Germinal center (tissue), 1 donor: ENCODE results near the gene MINDY3.
"Not testable (repeated sequence)": the region's sequence is repeated elsewhere in the genome, so short reads cannot be mapped to it uniquely, and the experiment has no call there.

Experiments used
- DNase-seq: peaks from one replicate; pipeline ENCODE4 v3.0.0; 2012; ENCODE audit warnings: mixed read lengths, low spot score

MINDY3 gene

GRCh38 chr10:15859906-15860691 is at the start of gene MINDY3:
Gene MINDY3, minus strand, starts transcription at chr10:15860507. Its CDS starts 208 bp downstream, at chr10:15860299.
- peak; percentile 83 for DNase-seq

- DNase-seq, result no peak
Measured at GRCh38 chr10:15901889-15902288, 41.6 kb upstream of the MINDY3 start.

DNA sequence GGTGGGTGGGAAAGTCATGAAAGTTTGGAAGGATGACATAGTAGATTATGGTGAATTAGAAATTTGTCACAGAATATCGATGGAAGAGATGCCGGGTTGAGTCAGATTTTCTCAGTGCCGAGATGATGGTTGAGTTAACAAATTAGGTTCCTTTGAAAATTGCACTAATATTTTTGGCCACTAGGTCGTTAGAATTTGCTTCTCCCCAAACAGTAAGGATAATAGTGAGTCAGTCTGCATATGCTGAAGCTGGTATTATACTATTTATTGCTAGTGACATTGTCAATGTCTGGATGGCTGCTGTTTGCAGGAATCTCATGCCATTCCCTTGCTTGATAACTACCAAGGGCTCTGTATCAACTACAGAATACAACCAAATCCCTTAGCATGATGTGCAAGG is 37.7 kb upstream of the MINDY3 start:
- peak; percentile 7 for DNase-seq

GRCh38 chr10:15897287-15897686 is 37.0 kb upstream of the MINDY3 start:
- no peak for DNase-seq

GRCh38 chr10:15896654-15897053 is 36.3 kb upstream of the MINDY3 start:
- no peak for DNase-seq

- DNase-seq, result no peak
Measured at GRCh38 chr10:15884447-15884846, 24.1 kb upstream of the MINDY3 start.

DNA sequence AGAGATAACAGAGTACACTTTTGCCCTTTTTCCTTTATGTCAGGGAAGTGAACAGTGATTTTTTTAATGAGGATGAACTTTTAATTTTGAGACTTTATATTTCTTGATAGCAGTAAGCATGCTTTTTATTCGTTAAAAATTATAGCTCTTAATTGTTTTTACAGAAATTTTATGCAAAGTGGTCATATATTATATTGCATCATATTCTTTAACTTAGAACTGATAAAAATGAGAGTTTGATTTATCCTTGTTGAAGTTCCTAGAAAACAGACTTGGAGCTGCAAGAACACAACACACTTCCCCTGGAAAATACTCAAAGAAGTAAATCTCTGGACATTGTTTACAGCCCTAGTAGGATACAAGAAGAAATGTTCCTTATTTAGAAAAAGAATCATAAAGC is 21.2 kb upstream of the MINDY3 start:
- no peak for DNase-seq

GRCh38 chr10:15879663-15880062 is 19.4 kb upstream of the MINDY3 start:
- no peak for DNase-seq

DNA sequence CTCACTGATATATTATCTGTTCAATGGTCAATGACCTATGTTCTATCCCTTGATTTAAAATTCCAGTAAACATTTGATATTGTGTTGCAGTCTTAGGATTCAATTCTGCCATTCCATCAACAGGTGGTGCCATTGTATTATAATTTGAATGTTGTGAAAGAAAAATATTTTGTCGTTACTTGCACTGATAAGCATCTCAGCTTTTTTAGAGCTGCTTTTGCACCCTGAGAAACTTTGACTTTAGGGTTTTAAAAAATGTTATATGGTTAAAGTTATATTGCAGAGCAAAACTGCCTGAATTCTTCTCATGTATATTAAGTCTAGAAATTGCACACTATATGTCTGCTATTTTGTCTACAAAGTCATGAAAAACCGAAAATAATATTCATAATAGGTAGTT is 18.8 kb upstream of the MINDY3 start:
- peak; percentile 11 for DNase-seq

DNA sequence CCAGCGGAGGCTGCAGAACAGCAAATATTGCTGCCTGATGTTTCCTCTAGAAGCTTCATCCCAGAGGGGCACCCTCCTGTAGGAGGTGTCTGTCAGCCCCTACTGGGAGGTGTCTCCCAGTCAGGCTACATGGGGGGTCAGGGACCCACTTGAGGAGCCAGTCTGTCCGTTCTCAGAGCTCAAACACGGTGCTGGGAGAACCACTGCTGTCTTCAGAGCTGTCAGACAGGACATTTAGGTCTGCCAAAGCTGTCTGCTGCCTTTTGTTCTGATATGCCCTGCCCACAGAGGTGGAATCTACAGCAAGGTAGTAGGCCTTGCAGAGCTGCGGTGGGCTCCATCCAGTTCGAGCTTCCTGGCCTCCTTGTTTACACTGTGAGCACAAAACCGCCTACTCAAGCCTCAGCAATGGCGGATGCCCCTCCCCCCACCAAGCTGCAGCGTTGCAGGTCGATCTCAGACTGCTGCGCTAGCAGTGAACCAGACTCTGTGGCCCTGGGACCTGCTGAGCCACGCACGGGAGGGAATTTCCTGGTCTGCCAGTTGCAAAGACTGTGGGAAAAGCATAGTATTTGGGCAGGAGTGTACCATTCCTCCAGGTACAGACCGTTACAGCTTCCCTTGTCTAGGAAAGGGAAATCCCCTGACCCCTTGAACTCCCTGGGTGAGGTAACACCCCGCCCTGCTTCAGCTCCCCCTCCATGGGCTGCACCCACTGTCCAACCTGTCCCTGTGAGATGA is 17.7 kb upstream of the MINDY3 start:
- no peak for DNase-seq

- not testable (repeated sequence) for DNase-seq
Measured at GRCh38 chr10:15876274-15876673, 16.0 kb upstream of the MINDY3 start.

DNA sequence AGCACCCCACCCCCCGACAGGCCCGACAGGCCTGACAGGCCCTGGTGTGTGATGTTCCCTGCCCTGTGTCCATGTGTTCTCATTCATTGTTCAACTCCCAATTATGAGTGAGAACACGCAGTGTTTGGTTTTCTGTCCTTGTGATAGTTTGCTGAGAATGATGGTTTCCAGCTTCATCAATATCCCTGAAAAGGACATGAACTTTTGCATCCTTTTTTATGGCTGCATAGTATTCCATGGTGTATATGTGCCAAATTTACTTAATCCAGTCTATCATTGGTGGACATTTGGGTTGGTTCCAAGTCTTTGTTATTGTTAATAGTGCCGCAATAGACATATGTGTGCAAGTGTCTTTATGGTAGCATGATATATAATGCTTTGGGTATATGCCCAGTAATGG is 12.3 kb upstream of the MINDY3 start:
- DNase-seq, result not testable (repeated sequence)

DNA sequence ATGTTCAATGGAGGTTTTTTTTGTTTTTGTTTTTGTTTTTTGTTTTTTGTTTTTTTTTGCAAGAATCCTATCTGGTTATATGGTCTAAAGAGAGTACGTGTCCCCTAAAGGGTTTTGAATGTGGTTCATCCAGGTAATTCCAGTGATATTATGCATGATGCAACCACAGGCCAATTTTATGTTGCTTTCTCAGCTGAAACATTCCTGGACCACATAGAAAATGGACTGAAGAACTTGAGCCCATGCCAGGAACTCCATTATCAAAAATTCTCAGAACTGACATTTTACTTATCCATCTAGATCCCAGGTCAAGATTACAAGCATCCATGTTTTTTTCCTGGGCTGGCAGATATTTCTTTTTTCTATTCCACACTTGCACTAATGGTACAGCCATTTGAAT is 11.5 kb upstream of the MINDY3 start:
- DNase-seq, result no peak

- no peak for DNase-seq
Measured at GRCh38 chr10:15869935-15870334, 9.6 kb upstream of the MINDY3 start.

- DNase-seq, result no peak
Measured at GRCh38 chr10:15868006-15868405, 7.7 kb upstream of the MINDY3 start.

DNA sequence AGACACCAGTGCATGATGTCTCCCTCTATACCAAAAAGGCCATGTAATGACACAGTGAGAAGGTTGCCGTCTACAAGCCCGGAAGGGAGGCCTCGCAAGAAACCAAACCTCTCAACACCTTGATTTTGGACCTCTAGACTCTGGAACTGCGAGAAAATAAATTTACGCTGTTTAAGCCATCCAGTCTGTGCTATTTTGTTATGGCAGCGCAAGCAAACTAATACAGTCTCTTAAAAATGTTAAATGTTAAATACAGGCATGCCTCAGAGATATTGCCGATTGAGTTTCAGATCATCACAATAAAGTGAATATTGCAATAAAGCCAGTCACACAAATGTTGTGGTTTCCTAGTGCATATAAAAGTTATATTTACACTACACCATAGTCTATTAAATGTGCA is 5.0 kb upstream of the MINDY3 start:
- no peak for DNase-seq

GRCh38 chr10:15864419-15864818 is 4.1 kb upstream of the MINDY3 start:
- no peak for DNase-seq

GRCh38 chr10:15863733-15864132 is 3.4 kb upstream of the MINDY3 start:
- DNase-seq, result no peak

DNA sequence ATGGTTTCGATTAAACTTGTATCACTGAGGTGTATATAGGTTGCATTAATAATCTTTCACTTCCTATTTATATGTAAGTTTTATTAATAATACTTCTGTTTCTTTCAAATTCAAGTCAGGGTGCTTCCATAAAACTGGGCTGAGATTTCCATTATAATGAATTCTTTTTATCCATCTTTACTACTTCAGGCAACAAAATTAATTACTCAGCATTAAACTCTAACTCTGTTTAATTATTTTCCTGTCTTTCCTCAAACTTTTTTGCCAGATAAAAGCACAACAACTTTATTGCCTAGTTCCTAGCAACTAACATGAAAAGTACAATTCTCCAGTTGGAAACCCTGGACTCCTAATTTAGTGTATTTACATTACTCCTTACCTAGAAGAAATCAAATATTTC is 3.0 kb upstream of the MINDY3 start:
- no peak for DNase-seq

- DNase-seq, result no peak
Measured at GRCh38 chr10:15860692-15861201, 440 bp upstream of the MINDY3 start.

- DNase-seq, result no peak
Measured at GRCh38 chr10:15859509-15859905, 800 bp downstream of the MINDY3 start.

DNA sequence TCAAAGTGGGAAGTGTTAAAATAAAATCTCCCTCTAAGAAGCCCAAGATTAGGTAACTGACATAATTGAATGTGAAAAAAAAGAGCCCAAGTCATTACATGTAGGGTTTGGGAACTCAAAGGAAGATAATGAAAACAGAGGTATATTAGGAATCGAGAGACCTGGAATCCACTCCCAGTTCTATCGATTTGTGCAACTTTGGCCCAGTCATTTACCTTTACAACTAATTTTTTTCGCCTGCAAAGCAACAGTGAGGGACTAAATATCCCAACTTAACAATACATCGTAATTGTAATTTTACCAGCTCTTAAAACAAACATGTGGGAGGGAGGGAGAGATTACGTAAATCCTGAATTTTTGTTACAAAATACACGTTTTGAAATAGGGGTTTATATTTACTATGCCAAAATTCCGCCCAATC is 1.4 kb downstream of the MINDY3 start:
- no peak for DNase-seq

- DNase-seq, result no peak
Measured at GRCh38 chr10:15857107-15857575, 3.2 kb downstream of the MINDY3 start.
